HCT116 (cell line): ENCODE measurements around the gene CYP2C19. TPM values are rescaled to one million over a fixed set of nuclear protein-coding genes. Genes with fewer than 3 reads are reported as not detected.

Source experiments
- ATAC-seq: fragments of 200-7000 bp; cut with Tn5 transposase; 2 replicates; pipeline ENCODE4 v1.9.1; 2020; ENCODE audit warnings: mild to moderate bottlenecking, moderate library complexity
- BruUV-seq: library from RNA; stranded (reverse); fragments of 400-500 nt; replicated peaks from 2 replicates; lab custom pipeline; 2021; lab: Mats Ljungman, UMichigan
- CTCF ChIA-PET: fragments of 300-600 bp; sonication (Branson Sonifier 250); formaldehyde crosslinking; loops from one replicate; lab custom pipeline; 2021; ENCODE audit warnings: antibody characterized with exemption; lab: Charles Lee
- POLR2A ChIA-PET: fragments of 300-600, 350-600 bp; sonication (Branson Sonifier 250); formaldehyde crosslinking; loops from one replicate; lab custom pipeline; 2021; ENCODE audit warnings: antibody characterized with exemption; lab: Charles Lee
- RAD21 ChIA-PET, 2 experiments: fragments of 300-600 bp; sonication (Branson Sonifier 250); formaldehyde crosslinking; loops; one replicate each; lab custom pipeline; 2023; ENCODE audit warnings: low total read pairs in 2 of 2; ENCODE audit not compliant: uncharacterized antibody in 2 of 2, unreplicated experiment in 2 of 2, low non-redundant PET in 1 of 2; lab: Charles Lee
- DNase-seq: peaks from one replicate; pipeline ENCODE4 v3.0.0-alpha.2; 2010; ENCODE audit warnings: low read depth, low spot score
- H2AFZ ChIP-seq: fragments of 200-600 bp; shearing (Covaris generic), sonication (generic); 2 replicates; pipeline ENCODE4 v1.6.1; 2017; ENCODE audit warnings: low read depth, mixed run types, mixed read lengths, antibody characterized with exemption, low read length; ENCODE audit not compliant: poor library complexity, severe bottlenecking
- H3K27ac ChIP-seq: 2 replicates; pipeline ENCODE4 v1.5.1; 2012; ENCODE audit warnings: low read depth, low read length
- H3K27me3 ChIP-seq: fragments of 200-600 bp; sonication (generic); 2 replicates; pipeline ENCODE4 v1.6.1; 2016; ENCODE audit warnings: mixed run types, low read length, mixed read lengths; ENCODE audit not compliant: insufficient read depth
- H3K36me3 ChIP-seq, 2 experiments: fragments of 200-500 bp in 1 of 2; fragments of 200-600 bp in 1 of 2; sonication (Bioruptor generic) in 1 of 2; sonication (generic) in 1 of 2; 2 replicates each; pipeline versions ENCODE4 v1.5.1 to v1.6.1; 2014 to 2016; ENCODE audit warnings: low read length in 2 of 2, inconsistent platforms in 1 of 2, mixed read lengths in 1 of 2, mixed run types in 1 of 2; ENCODE audit not compliant: insufficient read depth in 2 of 2, control insufficient read depth in 1 of 2
- H3K4me1 ChIP-seq, 2 experiments: fragments of 200-600 bp in 1 of 2; sonication (generic) in 1 of 2; 2 replicates each; pipeline versions ENCODE4 v1.5.1 to v1.6.1; 2012 to 2017; ENCODE audit warnings: low read length in 2 of 2, inconsistent platforms in 1 of 2, mild to moderate bottlenecking in 1 of 2, mixed read lengths in 1 of 2, mixed run types in 1 of 2, moderate library complexity in 1 of 2; ENCODE audit not compliant: insufficient read depth in 2 of 2, control insufficient read depth in 1 of 2
- H3K4me2 ChIP-seq: fragments of 200-600 bp; sonication (generic); 2 replicates; pipeline ENCODE4 v1.6.1; 2017; ENCODE audit warnings: mixed run types, low read length, mixed read lengths
- H3K4me3 ChIP-seq, 2 experiments: fragments of 200-600 bp in 1 of 2; sonication (generic) in 1 of 2; replicated peaks in 1 of 2; 2 replicates each; pipeline ENCODE4 v1.5.1; 2011 to 2016; ENCODE audit warnings: low read length in 2 of 2, control low read depth in 1 of 2, low read depth in 1 of 2, mild to moderate bottlenecking in 1 of 2, mixed read lengths in 1 of 2, mixed run types in 1 of 2
- H3K79me2 ChIP-seq: fragments of 200-600 bp; sonication (generic); 2 replicates; pipeline ENCODE4 v1.6.1; 2017; ENCODE audit warnings: mild to moderate bottlenecking, mixed run types, low read length, moderate library complexity, mixed read lengths; ENCODE audit not compliant: insufficient read depth
- H3K9ac ChIP-seq: fragments of 200-600 bp; sonication (generic); 2 replicates; pipeline ENCODE4 v1.6.1; 2016; ENCODE audit warnings: low read length, mixed read lengths
- H3K9me2 ChIP-seq: fragments of 200-600 bp; sonication (generic), shearing (Covaris generic); 2 replicates; pipeline ENCODE4 v1.6.1; 2017; ENCODE audit warnings: mixed run types, mild to moderate bottlenecking, moderate library complexity; ENCODE audit not compliant: insufficient read depth
- H3K9me3 ChIP-seq, 2 experiments: fragments of 200-500 bp in 1 of 2; fragments of 200-600 bp in 1 of 2; sonication (Bioruptor generic) in 1 of 2; sonication (generic) in 1 of 2; 2 replicates each; pipeline ENCODE4 v1.6.1; 2014 to 2017; ENCODE audit warnings: low read length in 2 of 2, mixed read lengths in 2 of 2, inconsistent platforms in 1 of 2, low read depth in 1 of 2, mild to moderate bottlenecking in 1 of 2, mixed run types in 1 of 2, moderate library complexity in 1 of 2; ENCODE audit not compliant: control insufficient read depth in 1 of 2, insufficient read depth in 1 of 2
- H4K20me1 ChIP-seq: fragments of 200-600 bp; sonication (generic), shearing (Covaris generic); 2 replicates; pipeline ENCODE4 v1.6.1; 2017; ENCODE audit warnings: mixed run types, mild to moderate bottlenecking, moderate library complexity; ENCODE audit not compliant: insufficient read depth
- CBX3 ChIP-seq: IDR thresholded peaks from 2 replicates; pipeline ENCODE4 v1.6.1; 2012; ENCODE audit warnings: low read depth
- CEBPB ChIP-seq: IDR thresholded peaks from 2 replicates; pipeline ENCODE4 v1.6.1; 2012; ENCODE audit warnings: low read depth
- EGR1 ChIP-seq: IDR thresholded peaks from 2 replicates; pipeline ENCODE4 v1.6.1; 2012; ENCODE audit warnings: low read depth
- ELF1 ChIP-seq: IDR thresholded peaks from 2 replicates; pipeline ENCODE4 v1.6.1; 2012; ENCODE audit warnings: low read depth, borderline replicate concordance
- EZH2 ChIP-seq: fragments of 200-600 bp; sonication (generic); IDR thresholded peaks from 2 replicates; pipeline ENCODE4 v1.6.1; 2017; ENCODE audit warnings: antibody characterized with exemption, mixed run types
- EZH2phosphoT487 ChIP-seq: fragments of 200-600 bp; IDR thresholded peaks from 2 replicates; pipeline ENCODE4 v1.6.1; 2018; ENCODE audit warnings: antibody characterized with exemption, borderline replicate concordance
- FOSL1 ChIP-seq: IDR thresholded peaks from 2 replicates; pipeline ENCODE4 v1.6.1; 2012; ENCODE audit warnings: low read depth
- JUND ChIP-seq: IDR thresholded peaks from 2 replicates; pipeline ENCODE4 v1.6.1; 2012
- MAX ChIP-seq: IDR thresholded peaks from 2 replicates; pipeline ENCODE4 v1.6.1; 2012
- POLR2A ChIP-seq: IDR thresholded peaks from 2 replicates; pipeline ENCODE4 v1.7.0; 2011; ENCODE audit warnings: borderline replicate concordance; ENCODE audit not compliant: insufficient read depth, insufficient read length; ENCODE audit errors: extremely low read depth
- POLR2AphosphoS5 ChIP-seq: IDR thresholded peaks from 2 replicates; pipeline ENCODE4 v1.6.1; 2011; ENCODE audit warnings: mild to moderate bottlenecking, low read depth, low read length, moderate library complexity
- RAD21 ChIP-seq: IDR thresholded peaks from 2 replicates; pipeline ENCODE4 v1.6.1; 2012; ENCODE audit warnings: low read depth, mild to moderate bottlenecking
- SIN3A ChIP-seq: IDR thresholded peaks from 2 replicates; pipeline ENCODE4 v1.6.1; 2012; ENCODE audit warnings: low read depth
- SP1 ChIP-seq: IDR thresholded peaks from 2 replicates; pipeline ENCODE4 v1.6.1; 2012; ENCODE audit warnings: low read depth
- SRF ChIP-seq: IDR thresholded peaks from 2 replicates; pipeline ENCODE4 v1.6.1; 2012; ENCODE audit warnings: low read depth
- TCF7L2 ChIP-seq: IDR thresholded peaks from 2 replicates; pipeline ENCODE4 v1.7.0; 2011; ENCODE audit warnings: borderline replicate concordance, inconsistent platforms; ENCODE audit not compliant: insufficient read depth, insufficient read length; ENCODE audit errors: extremely low read depth
- ZFX ChIP-seq: fragments of 450-650 bp; IDR thresholded peaks from 2 replicates; pipeline ENCODE4 v1.6.1; 2017
- ZNF274 ChIP-seq: fragments of 200-500 bp; sonication (Bioruptor generic); IDR thresholded peaks from 2 replicates; pipeline ENCODE4 v1.6.1; 2014; ENCODE audit warnings: mild to moderate bottlenecking, low read depth, low read length, inconsistent platforms
- intact Hi-C: fragments of 100-400 bp; cut with micrococcal nuclease; formaldehyde crosslinking; loops from 2 replicates; pipeline ENCODE4 v1.10.0; 2022
- total RNA-seq: library from RNA; stranded (reverse); gene quantifications from one replicate; pipeline ENCODE4 v1.2.1, GENCODE V29; 2021; ENCODE audit not compliant: unreplicated experiment
- TF ChIP-seq, protein P1 (sequence below): IDR thresholded peaks from 2 replicates; pipeline ENCODE4 v1.6.1; 2012; ENCODE audit warnings: low read depth
- TF ChIP-seq, protein P2 (sequence below): IDR thresholded peaks from 2 replicates; pipeline ENCODE4 v1.6.1; 2011; ENCODE audit warnings: mild to moderate bottlenecking, low read length, moderate library complexity; ENCODE audit not compliant: insufficient replicate concordance; ENCODE audit errors: extremely low read depth

The CYP2C19 gene
- total RNA-seq, 1 experiment from 2014 or later: not detected

- H3K4me1 ChIP-seq: no peaks in the 10 kb centered on the region
- ChIA-PET CTCF (no interaction called here), POLR2A (no interaction called here)
- intact Hi-C loops: no loop called here
- H2AFZ ChIP-seq: no peak overlapping the region
- no peaks in the 10 kb centered on the region for H3K36me3 ChIP-seq
- H3K4me3 ChIP-seq: no peak overlapping the region
- DNase-seq: no peak
- no peak overlapping the region for H3K4me2 ChIP-seq
- no peak for ATAC-seq
- BruUV-seq: no TSS peak
- no peak overlapping the region for H3K27ac ChIP-seq
- H4K20me1 ChIP-seq: no peaks in the 10 kb centered on the region
- H3K9me2 ChIP-seq: no peaks in the 10 kb centered on the region
- H3K79me2 ChIP-seq: no peaks in the 10 kb centered on the region
- no peaks in the 10 kb centered on the region for H3K9me3 ChIP-seq
- H3K9ac ChIP-seq: no peak overlapping the region
- no peaks in the 10 kb centered on the region for H3K27me3 ChIP-seq
- TF ChIP-seq JUND: no peak
- no peak for TF ChIP-seq EZH2phosphoT487
- no peak for TF ChIP-seq POLR2A
- TF ChIP-seq, protein P1, sequence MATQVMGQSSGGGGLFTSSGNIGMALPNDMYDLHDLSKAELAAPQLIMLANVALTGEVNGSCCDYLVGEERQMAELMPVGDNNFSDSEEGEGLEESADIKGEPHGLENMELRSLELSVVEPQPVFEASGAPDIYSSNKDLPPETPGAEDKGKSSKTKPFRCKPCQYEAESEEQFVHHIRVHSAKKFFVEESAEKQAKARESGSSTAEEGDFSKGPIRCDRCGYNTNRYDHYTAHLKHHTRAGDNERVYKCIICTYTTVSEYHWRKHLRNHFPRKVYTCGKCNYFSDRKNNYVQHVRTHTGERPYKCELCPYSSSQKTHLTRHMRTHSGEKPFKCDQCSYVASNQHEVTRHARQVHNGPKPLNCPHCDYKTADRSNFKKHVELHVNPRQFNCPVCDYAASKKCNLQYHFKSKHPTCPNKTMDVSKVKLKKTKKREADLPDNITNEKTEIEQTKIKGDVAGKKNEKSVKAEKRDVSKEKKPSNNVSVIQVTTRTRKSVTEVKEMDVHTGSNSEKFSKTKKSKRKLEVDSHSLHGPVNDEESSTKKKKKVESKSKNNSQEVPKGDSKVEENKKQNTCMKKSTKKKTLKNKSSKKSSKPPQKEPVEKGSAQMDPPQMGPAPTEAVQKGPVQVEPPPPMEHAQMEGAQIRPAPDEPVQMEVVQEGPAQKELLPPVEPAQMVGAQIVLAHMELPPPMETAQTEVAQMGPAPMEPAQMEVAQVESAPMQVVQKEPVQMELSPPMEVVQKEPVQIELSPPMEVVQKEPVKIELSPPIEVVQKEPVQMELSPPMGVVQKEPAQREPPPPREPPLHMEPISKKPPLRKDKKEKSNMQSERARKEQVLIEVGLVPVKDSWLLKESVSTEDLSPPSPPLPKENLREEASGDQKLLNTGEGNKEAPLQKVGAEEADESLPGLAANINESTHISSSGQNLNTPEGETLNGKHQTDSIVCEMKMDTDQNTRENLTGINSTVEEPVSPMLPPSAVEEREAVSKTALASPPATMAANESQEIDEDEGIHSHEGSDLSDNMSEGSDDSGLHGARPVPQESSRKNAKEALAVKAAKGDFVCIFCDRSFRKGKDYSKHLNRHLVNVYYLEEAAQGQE: no peak
- TF ChIP-seq SP1: no peak
- TF ChIP-seq, protein P2, sequence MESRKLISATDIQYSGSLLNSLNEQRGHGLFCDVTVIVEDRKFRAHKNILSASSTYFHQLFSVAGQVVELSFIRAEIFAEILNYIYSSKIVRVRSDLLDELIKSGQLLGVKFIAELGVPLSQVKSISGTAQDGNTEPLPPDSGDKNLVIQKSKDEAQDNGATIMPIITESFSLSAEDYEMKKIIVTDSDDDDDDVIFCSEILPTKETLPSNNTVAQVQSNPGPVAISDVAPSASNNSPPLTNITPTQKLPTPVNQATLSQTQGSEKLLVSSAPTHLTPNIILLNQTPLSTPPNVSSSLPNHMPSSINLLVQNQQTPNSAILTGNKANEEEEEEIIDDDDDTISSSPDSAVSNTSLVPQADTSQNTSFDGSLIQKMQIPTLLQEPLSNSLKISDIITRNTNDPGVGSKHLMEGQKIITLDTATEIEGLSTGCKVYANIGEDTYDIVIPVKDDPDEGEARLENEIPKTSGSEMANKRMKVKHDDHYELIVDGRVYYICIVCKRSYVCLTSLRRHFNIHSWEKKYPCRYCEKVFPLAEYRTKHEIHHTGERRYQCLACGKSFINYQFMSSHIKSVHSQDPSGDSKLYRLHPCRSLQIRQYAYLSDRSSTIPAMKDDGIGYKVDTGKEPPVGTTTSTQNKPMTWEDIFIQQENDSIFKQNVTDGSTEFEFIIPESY: no peak
- TF ChIP-seq POLR2AphosphoS5: no peak
- TF ChIP-seq CEBPB: no peak
- TF ChIP-seq SIN3A: no peak
- TF ChIP-seq ZFX: no peak
- TF ChIP-seq TCF7L2: no peak
- no peak for TF ChIP-seq MAX
- TF ChIP-seq EZH2: no peak
- no peak for TF ChIP-seq FOSL1
- TF ChIP-seq EGR1: no peak
- TF ChIP-seq SRF: no peak
- TF ChIP-seq RAD21: no peak
- no peak for TF ChIP-seq CBX3
- no peak for TF ChIP-seq ELF1
- TF ChIP-seq ZNF274: no peak
- TF ChIP-seq, all 23 proteins: peak for 0
- RAD21 ChIA-PET: no interaction called here
These were observed 21.8 kb downstream of the CYP2C19 start for GRCh38 chr10:94784256-94784655.
